NCI-H526 treated with DMSO at 0.1 percent for 48 hours (cell line): ENCODE data around the gene RTL9.
"Not testable (repeated sequence)": the region's sequence is repeated elsewhere in the genome, so short reads cannot be mapped to it uniquely, and the experiment has no call there.

Source experiments
- DNase-seq: peaks from one replicate; lab custom pipeline; 2025; lab: John Stamatoyannopoulos, UW

RTL9 gene

GRCh38 chrX:110406250-110406649, 47.6 kb downstream of the RTL9 start:
- DNase-seq = not testable (repeated sequence)

- DNase-seq = no peak
Measured at GRCh38 chrX:110406822-110407221, 48.2 kb downstream of the RTL9 start.

GRCh38 chrX:110407910-110408545, 49.4 kb downstream of the RTL9 start:
- peak; percentile 7 for DNase-seq
